MM.1S (cell line): Measurements from ENCODE around the gene PTP4A1.

Experiments used
- DNase-seq: peaks from one replicate; pipeline ENCODE4 v3.0.0-alpha.2; 2015
- H2AFZ ChIP-seq: fragments of 300-600 bp; sonication (generic); 2 replicates; pipeline ENCODE4 v1.6.0; 2016; ENCODE audit warnings: antibody characterized with exemption, low read length
- H3F3A ChIP-seq: fragments of 300-600 bp; sonication (generic); 2 replicates; pipeline ENCODE4 v1.6.1; 2016; ENCODE audit warnings: mild to moderate bottlenecking, antibody characterized with exemption, low read length, moderate library complexity, mixed read lengths; ENCODE audit not compliant: insufficient read depth
- H3K27ac ChIP-seq: fragments of 300-600 bp; sonication (generic); 2 replicates; pipeline ENCODE4 v1.5.1; 2016; ENCODE audit warnings: mild to moderate bottlenecking, low read length
- H3K27me3 ChIP-seq: fragments of 300-600 bp; sonication (generic); replicated peaks from 2 replicates; pipeline ENCODE4 v1.6.0; 2016; ENCODE audit warnings: low read length; ENCODE audit not compliant: insufficient read depth
- H3K36me3 ChIP-seq: fragments of 300-600 bp; sonication (generic); replicated peaks from 2 replicates; pipeline ENCODE4 v1.6.1; 2016; ENCODE audit warnings: mild to moderate bottlenecking, low read length, mixed read lengths; ENCODE audit not compliant: insufficient read depth
- H3K4me1 ChIP-seq: fragments of 300-600 bp; sonication (generic); 2 replicates; pipeline ENCODE4 v1.6.1; 2016; ENCODE audit warnings: low read length, mixed read lengths
- H3K4me2 ChIP-seq: fragments of 300-600 bp; sonication (generic); 2 replicates; pipeline ENCODE4 v1.6.0; 2016; ENCODE audit warnings: low read depth, low read length
- H3K4me3 ChIP-seq: fragments of 300-600 bp; sonication (generic); 2 replicates; pipeline ENCODE4 v1.5.1; 2016; ENCODE audit warnings: low read length, mixed read lengths
- H3K79me2 ChIP-seq: fragments of 300-600 bp; sonication (generic); 2 replicates; pipeline ENCODE4 v1.6.1; 2016; ENCODE audit warnings: mixed run types, low read length, mixed read lengths
- H3K9ac ChIP-seq: fragments of 300-600 bp; sonication (generic); 2 replicates; pipeline ENCODE4 v1.6.1; 2016; ENCODE audit warnings: low read length, mixed read lengths
- H3K9me2 ChIP-seq: fragments of 300-600 bp; sonication (generic); replicated peaks from 2 replicates; pipeline ENCODE4 v1.6.1; 2016; ENCODE audit warnings: mild to moderate bottlenecking, low read length, mixed read lengths; ENCODE audit not compliant: insufficient read depth
- H3K9me3 ChIP-seq: fragments of 300-600 bp; sonication (generic); replicated peaks from 2 replicates; pipeline ENCODE4 v1.6.1; 2016; ENCODE audit warnings: mild to moderate bottlenecking, low read length, mixed read lengths; ENCODE audit not compliant: insufficient read depth
- H4K20me1 ChIP-seq: fragments of 300-600 bp; sonication (generic); 2 replicates; pipeline ENCODE4 v1.6.1; 2016; ENCODE audit warnings: mild to moderate bottlenecking, low read length, moderate library complexity, mixed read lengths; ENCODE audit not compliant: insufficient read depth
- CTCF ChIP-seq: fragments of 300-600 bp; sonication (generic); IDR thresholded peaks from 2 replicates; pipeline ENCODE4 v1.5.1; 2016; ENCODE audit warnings: antibody characterized with exemption, low read length, mixed read lengths
- EZH2 ChIP-seq: fragments of 300-600 bp; sonication (generic); optimal IDR thresholded peaks from 2 replicates; pipeline ENCODE3; 2017; ENCODE audit warnings: low read depth, mild to moderate bottlenecking, antibody characterized with exemption, low read length, mixed read lengths
- EZH2phosphoT487 ChIP-seq: fragments of 300-600 bp; sonication (generic); IDR thresholded peaks from 2 replicates; pipeline ENCODE4 v1.6.1; 2018; ENCODE audit warnings: antibody characterized with exemption, low read length

PTP4A1 gene

GRCh38 chr6:63581355-63582013, 9.2 kb downstream of the PTP4A1 start:
- peaks cover 9% of the 10 kb centered on the region; the same call in 1 of the 2 replicates for H3K36me3 ChIP-seq
- H3K9me2 ChIP-seq: no peaks in the 10 kb centered on the region
- TF ChIP-seq CTCF (no peak), EZH2phosphoT487 (no peak), EZH2 (no peak)
- H3K27ac ChIP-seq: no peak overlapping the region
- H2AFZ ChIP-seq: no peak overlapping the region
- H3K9ac ChIP-seq: no peak overlapping the region
- no peak overlapping the region for H3K4me2 ChIP-seq
- peaks cover 10% of the 10 kb centered on the region for H3K79me2 ChIP-seq
- DNase-seq: no peak
- H3K9me3 ChIP-seq: no peaks in the 10 kb centered on the region
- no peaks in the 10 kb centered on the region for H3K27me3 ChIP-seq
- no peaks in the 10 kb centered on the region for H3K4me1 ChIP-seq
- H3K4me3 ChIP-seq: no peak overlapping the region
- H4K20me1 ChIP-seq: no peaks in the 10 kb centered on the region; the same call in 1 of the 2 replicates
- H3F3A ChIP-seq: no peaks in the 10 kb centered on the region

- Histone ChIP-seq H3F3A (no peaks in the 10 kb centered on the region), H3K36me3 (peaks cover 8% of the 10 kb centered on the region; the same call in 1 of the 2 replicates), H4K20me1 (no peaks in the 10 kb centered on the region), H3K4me2 (no peak overlapping the region), H3K9me2 (no peaks in the 10 kb centered on the region), H3K4me3 (no peak overlapping the region), H3K79me2 (no peaks in the 10 kb centered on the region), H2AFZ (no peak overlapping the region), H3K9ac (no peak overlapping the region), H3K9me3 (no peaks in the 10 kb centered on the region), H3K27me3 (no peaks in the 10 kb centered on the region), H3K4me1 (no peaks in the 10 kb centered on the region), H3K27ac (no peak overlapping the region)
- TF ChIP-seq EZH2phosphoT487: no peak
- no peak for TF ChIP-seq CTCF
- no peak for TF ChIP-seq EZH2
- DNase-seq: no peak
Measured at GRCh38 chr6:63582579-63583231, 10.4 kb downstream of the PTP4A1 start.

GRCh38 chr6:63584125-63584514, 11.8 kb downstream of the PTP4A1 start:
- Histone ChIP-seq H3K9me2 (no peaks in the 10 kb centered on the region), H3K9ac (no peak overlapping the region), H3K4me2 (no peak overlapping the region), H3K27ac (no peak overlapping the region), H2AFZ (no peak overlapping the region), H3K27me3 (no peaks in the 10 kb centered on the region), H3K9me3 (no peaks in the 10 kb centered on the region), H3K4me3 (no peak overlapping the region), H3K79me2 (no peaks in the 10 kb centered on the region), H4K20me1 (no peaks in the 10 kb centered on the region), H3F3A (no peaks in the 10 kb centered on the region), H3K4me1 (no peaks in the 10 kb centered on the region), H3K36me3 (peaks cover 8% of the 10 kb centered on the region; the same call in 1 of the 2 replicates)
- TF ChIP-seq EZH2phosphoT487 (no peak), CTCF (no peak), EZH2 (no peak)
- DNase-seq: no peak
